A204.1 (cell line): ENCODE results near the gene CCL17.
"Not testable (repeated sequence)": the region's sequence is repeated elsewhere in the genome, so short reads cannot be mapped to it uniquely, and the experiment has no call there.

Experiments
- FAIRE-seq: peaks from 2 replicates; lab custom pipeline; 2012; peaks lifted over from hg19 to GRCh38; lab: Jason Lieb, UNC

CCL17 gene

DNA sequence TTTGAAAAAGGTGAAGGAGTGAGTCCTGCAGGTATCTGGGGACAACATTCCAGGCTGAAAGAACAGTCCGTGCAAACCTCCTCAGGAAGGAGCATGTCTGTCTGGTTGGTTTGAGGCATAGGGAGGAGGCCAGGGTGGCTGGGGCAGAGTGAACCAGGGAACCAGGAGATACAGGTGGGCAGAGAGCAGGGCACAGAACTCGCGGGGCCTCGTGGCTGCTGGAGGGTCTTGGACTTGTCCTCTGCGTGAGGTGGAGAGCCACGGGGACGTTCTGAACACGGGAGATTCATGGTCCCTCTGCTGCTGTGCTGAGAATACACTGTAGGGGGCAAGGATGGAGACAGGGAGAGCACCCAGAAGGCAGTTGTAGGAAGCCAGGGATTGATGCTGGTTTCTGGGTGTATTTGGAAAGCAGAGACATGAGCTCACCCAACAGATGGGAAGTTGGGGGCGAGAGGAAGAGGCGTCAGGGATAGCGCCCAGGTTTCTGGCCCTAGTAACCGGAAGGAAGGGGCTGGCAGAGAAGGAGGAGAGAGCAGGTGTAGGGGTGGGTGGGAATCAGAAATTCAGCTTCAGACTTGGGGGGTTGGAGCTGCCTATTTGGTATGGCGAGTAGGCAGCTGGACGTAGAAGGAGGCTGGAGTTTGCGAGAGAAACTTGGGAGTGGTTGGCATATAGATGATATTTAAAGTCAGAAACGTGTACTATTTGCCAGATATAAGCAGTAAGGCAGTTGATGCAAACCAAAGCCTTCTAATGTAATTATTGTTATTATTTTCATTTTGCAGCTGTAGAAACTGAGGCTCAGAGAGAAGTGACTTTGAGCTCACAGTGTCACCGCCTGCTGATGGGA, at the start of gene CCL17:
CCL17 (plus strand) TSS at position 803 of the 853 bp plus-strand sequence. CDS start 9,166 bp downstream, outside the sequence.
- FAIRE-seq: no peak

GRCh38 chr16:57355898-57356414, 48.6 kb upstream of the CCL17 start:
- no peak for FAIRE-seq

- no peak for FAIRE-seq
These were observed 48.0 kb upstream of the CCL17 start for GRCh38 chr16:57356547-57356946.

DNA sequence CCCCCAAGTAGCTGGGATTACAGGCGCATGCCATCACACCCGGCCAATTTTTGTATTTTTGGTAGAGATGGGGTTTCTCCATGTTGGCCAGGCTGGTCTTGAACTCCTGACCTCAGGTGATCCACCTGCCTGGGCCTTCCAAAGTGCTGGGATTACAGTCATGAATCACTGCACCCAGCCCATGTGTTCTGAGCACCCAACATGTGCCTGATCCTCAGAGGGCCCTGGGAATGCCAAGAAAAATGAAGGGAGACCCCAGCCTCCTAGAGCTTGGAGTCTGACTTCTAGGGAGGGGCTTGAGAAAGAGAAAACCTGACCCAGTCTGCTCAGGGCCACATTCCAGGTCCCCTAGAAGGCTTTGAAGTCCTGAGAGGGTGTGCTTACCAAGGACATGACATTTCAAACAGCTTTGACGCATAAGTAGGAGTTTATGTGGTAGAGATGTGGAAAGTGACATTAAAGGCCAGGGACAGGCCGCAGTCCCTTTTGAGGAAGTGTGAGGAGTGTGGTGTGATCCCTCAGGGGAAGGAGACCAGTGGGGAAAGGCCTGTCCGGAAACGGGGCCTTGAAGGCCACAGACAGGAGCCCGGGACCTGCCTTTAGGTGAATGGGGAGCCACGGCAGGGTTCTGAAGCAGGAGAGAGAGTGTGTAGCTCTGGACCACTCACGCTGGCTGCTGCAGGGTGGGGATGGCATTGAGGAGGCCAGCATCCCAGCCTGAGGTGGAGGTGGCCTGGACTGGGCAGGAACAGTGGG, 47.1 kb upstream of the CCL17 start:
- no peak for FAIRE-seq

DNA sequence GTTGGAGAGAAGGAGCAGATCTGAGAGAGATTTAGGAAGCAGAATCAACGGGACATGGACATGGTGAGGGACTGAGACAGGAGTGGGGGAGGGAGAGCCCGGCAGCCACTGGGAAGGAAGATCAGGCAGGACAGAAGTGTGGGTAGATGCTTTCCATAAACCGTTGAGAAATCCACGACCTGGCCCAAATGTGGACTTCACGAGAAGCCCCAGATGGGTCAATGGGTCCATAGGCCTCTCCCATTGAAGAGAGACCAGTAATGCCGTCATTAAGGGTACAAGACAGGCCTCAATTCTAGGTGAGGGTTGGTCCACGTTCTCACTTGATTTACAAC, 46.5 kb upstream of the CCL17 start:
- no peak for FAIRE-seq

- FAIRE-seq: no peak
These were observed 46.0 kb upstream of the CCL17 start, which contains the start of gene CCL22 for GRCh38 chr16:57358527-57359095. Gene CCL22 (plus strand): TSS chr16:57358783. CDS start chr16:57358817, 34 bp downstream.

DNA sequence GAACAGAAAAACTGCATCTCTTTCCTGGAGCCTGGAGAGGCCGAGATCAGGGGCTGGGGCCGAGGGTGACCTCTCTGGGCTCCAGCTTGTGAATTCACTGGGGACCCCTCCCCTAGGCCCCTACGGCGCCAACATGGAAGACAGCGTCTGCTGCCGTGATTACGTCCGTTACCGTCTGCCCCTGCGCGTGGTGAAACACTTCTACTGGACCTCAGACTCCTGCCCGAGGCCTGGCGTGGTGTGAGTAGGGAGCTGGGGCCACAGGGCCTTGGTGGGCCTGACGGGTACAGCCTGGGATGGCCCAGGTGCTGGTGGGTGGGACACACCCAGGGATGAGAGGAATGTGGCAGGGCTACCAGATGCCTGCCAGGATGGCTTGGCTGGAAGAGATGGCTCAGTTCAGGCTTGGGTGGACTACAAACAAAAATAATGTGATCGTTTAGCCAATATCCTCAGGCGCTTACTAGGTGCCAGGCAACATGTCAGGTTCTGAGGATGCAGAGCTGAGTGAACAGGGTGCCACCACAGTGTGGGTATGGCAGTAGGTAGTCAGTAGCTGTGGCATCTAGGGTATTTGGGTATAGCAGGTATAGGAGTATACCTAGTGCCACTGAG, 44.1 kb upstream of the CCL17 start:
- FAIRE-seq: no peak

- FAIRE-seq: no peak
These were observed 43.2 kb upstream of the CCL17 start for GRCh38 chr16:57361404-57361803.

GRCh38 chr16:57364143-57364542, 40.4 kb upstream of the CCL17 start:
- FAIRE-seq: no peak

GRCh38 chr16:57366544-57367040, 38.0 kb upstream of the CCL17 start:
- FAIRE-seq: no peak

DNA sequence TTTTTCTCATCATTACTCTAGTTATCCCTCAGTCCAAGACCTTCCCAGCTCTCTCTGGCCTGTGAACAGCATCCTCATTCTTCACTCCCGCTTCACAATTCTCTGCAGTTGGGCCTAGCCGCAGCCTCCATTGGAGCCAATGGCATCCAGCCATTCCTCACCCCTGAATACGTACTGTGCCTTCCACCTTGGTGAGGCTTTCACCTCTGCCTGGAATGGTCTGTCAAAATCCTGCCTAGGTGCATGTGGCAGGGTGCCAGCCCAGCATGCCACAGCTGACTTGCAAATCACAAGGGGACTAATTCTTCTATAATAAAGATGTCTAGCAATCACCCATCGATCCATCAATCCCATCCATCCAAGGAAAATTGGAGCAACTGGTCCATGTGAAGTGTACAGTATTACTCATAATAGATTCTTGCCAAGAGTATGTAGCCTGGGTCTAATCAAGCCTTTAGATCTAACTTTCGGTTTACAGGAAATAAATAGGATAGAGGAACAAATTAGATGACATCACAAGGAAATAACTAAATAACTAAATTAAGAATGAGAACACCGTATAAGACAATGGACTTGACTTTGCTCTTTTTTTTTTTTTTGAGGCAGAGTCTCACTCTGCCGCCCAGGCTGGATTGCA, 37.3 kb upstream of the CCL17 start:
- no peak for FAIRE-seq

GRCh38 chr16:57371494-57372371, 32.8 kb upstream of the CCL17 start:
- FAIRE-seq: no peak

DNA sequence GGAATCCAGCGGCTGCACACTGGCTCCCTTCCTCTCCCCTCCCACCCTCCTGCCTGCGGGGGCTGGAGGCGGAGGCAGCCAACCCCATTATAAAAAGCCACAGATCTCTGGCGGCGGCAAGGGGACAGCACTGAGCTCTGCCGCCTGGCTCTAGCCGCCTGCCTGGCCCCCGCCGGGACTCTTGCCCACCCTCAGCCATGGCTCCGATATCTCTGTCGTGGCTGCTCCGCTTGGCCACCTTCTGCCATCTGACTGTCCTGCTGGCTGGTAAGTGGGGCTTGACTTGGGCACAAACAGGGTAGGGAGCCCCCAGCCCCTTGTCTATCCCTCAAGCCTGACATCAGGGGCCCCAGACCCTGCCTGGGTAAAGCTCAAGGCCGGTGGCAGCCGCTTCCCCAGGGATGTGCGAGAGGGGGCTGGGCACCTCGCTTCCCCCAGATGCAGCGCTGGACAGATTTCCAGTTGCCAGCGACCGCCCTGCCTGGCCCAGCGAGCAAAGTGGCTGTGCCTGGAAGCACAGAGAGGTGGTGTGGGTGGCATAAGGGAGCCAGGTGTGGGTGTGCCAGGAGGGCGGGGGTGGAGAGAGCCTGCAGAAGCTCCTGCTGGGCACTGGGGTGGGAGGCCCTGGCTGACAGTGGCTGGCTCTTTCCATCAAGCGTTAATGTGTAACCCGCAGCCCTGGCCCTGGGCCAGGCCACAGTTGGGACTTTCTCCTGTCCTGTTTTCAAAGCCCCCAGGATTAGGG, 32.0 kb upstream of the CCL17 start, which contains the start of gene CX3CL1:
CX3CL1 (plus strand) TSS at position 119 of the 745 bp plus-strand sequence; CDS start at position 198, 79 bp downstream.
- FAIRE-seq: no peak

DNA sequence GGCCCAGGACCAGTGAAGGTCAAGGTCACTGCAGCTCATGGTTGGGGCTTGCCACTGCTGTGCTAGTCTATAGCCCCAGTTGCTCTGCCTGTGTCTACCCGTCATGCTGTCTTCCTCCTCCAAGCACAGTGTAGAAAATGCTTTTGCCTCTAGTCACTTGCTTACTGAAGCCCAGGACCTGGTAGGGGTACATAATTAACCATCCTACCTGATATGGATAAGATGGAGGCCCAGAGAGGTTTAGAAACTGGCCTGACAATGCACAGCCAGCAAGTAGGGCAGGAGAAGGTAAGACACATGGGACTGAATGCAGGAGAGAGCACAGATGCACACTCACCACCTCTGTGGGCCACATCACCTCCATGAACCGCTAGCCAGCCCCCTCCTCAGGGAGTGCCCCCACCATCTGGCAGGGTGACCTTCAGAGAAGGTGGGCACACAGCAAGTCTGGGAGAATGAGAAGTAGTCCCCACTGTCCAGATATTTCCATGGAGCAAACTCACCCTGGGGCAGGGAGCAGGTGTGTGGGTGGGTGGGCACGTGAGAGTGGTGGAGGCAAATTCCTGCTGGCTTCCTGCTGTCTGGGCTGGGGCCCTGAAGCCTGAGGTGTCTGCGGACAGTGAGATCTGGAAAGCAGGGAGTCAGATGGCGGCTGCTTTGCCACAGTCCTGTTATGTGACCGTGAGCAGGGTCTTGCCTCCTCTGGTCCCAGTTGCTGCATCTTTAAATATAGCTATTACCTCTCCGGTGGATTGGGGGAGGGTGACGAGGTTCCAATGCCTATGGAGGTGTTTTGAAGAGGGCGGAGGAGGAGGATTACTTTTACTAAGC, 31.2 kb upstream of the CCL17 start:
- no peak for FAIRE-seq

- FAIRE-seq: no peak
These were observed 30.5 kb upstream of the CCL17 start for GRCh38 chr16:57374067-57374534.

DNA sequence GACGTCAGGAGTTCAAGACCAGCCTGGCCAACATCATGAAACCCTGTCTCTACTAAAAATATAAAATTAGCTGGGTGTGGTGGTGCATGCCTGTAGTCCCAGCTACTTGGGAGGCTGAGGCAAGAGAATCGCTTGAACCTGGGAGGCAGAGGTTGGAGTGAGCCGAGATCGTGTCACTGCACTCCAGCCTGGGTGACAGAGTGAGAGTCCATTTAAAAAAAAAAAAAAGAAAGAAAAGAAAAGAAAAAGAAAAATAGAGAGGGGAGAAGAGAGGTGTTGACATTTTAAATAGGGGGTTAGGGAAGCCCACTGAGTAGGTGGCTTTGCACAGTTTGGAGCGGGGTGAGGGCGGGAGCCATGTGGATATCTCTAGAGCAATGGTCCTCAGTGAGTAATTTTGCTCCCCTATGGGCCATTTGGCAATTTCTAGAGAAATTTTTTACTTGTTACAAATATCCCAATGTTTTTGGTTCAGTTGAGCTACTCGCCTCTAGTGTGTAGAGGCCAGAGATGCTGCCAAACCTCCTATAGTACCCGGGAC, 29.6 kb upstream of the CCL17 start:
- FAIRE-seq: not testable (repeated sequence)

DNA sequence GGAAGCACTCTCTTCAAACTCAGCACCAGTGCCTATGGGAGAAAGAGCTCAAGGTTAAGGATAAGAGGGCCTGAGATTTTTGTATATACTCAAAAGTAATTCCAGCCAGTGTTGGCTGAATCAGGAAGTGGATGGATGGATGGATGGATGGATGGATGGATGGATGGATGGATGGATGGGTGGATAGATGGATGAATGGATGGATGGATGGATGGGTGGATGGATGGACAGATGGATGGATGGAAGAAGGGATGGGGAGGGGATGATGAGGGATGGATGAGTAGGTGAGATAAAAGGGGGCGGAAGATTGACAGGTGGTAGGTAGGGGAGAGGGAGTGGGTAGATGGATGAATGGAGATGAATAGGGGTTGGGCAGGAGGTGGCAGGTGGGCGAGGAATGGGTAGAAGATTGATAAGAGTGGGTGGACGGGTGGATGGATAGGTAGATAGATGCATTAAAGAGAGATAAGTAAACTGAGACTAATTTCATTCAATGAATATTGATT, 28.2 kb upstream of the CCL17 start:
- FAIRE-seq: no peak
